GM12878 (cell line): ENCODE measurements around the gene TTC9C. TPM values are rescaled to one million over a fixed set of nuclear protein-coding genes. Genes with fewer than 3 reads are reported as not detected.

Experiments used
- ATAC-seq: fragments of 200-7000 bp; cut with Tn5 transposase; 3 replicates; pipeline ENCODE4 v1.9.1; 2020; ENCODE audit warnings: mild to moderate bottlenecking, moderate library complexity
- BruUV-seq: library from RNA; stranded (reverse); fragments of 400-500 nt; replicated peaks from 2 replicates; lab custom pipeline; 2021; lab: Mats Ljungman, UMichigan
- CTCF ChIA-PET: fragments of 300-600 bp; sonication (Branson Sonifier 250); formaldehyde crosslinking; extraction: SDS; loops from one replicate; lab custom pipeline; 2021; ENCODE audit warnings: inconsistent platforms; lab: Yijun Ruan, JAX
- POLR2A ChIA-PET: fragments of 350-600 bp; formaldehyde crosslinking; extraction: SDS; loops from one replicate; lab custom pipeline; 2021; ENCODE audit warnings: inconsistent platforms; lab: Charles Lee
- RAD21 ChIA-PET: fragments of 300-600 bp; sonication (Branson Sonifier 250); formaldehyde crosslinking; loops from one replicate; lab custom pipeline; 2023; ENCODE audit warnings: antibody characterized with exemption; ENCODE audit not compliant: unreplicated experiment; lab: Charles Lee
- SMC1A ChIA-PET: fragments of 300-600 bp; sonication (Branson Sonifier 250); formaldehyde crosslinking; loops from one replicate; lab custom pipeline; 2023; ENCODE audit not compliant: unreplicated experiment, uncharacterized antibody; lab: Charles Lee
- DNase-seq: peaks from one replicate; pipeline ENCODE4 v3.0.0-alpha.2; 2011; ENCODE audit warnings: low read depth, low spot score
- FAIRE-seq: peaks from 3 replicates; lab custom pipeline; 2011; peaks lifted over from hg19 to GRCh38; lab: Jason Lieb, UNC
- H2AFZ ChIP-seq: 2 replicates; pipeline ENCODE4 v1.6.0; 2011; ENCODE audit warnings: low read depth, low read length, control low read depth; ENCODE audit not compliant: control insufficient read depth
- H3K27ac ChIP-seq: 2 replicates; pipeline ENCODE4 v1.5.1; 2011; ENCODE audit warnings: control low read depth; ENCODE audit not compliant: control insufficient read depth, insufficient read depth
- H3K27me3 ChIP-seq, 2 experiments: replicated peaks in 1 of 2; 2 replicates each; pipeline versions ENCODE4 v1.6.0 to v1.6.1; 2011; ENCODE audit warnings: low read length in 1 of 2; ENCODE audit not compliant: control insufficient read depth in 2 of 2, insufficient read depth in 2 of 2
- H3K36me3 ChIP-seq, 2 experiments: 2 replicates each; pipeline ENCODE4 v1.5.1; 2011; ENCODE audit warnings: low read length in 1 of 2; ENCODE audit not compliant: control insufficient read depth in 2 of 2, insufficient read depth in 2 of 2
- H3K4me1 ChIP-seq: 2 replicates; pipeline ENCODE4 v1.6.1; 2011; ENCODE audit warnings: mild to moderate bottlenecking, low read length, moderate library complexity, mixed read lengths; ENCODE audit not compliant: control insufficient read depth, insufficient read depth
- H3K4me2 ChIP-seq: 2 replicates; pipeline ENCODE4 v1.6.0; 2011; ENCODE audit warnings: control low read depth; ENCODE audit not compliant: control insufficient read depth, insufficient read depth
- H3K4me3 ChIP-seq: fragments of 200-600 bp; sonication (generic); 2 replicates; pipeline ENCODE4 v1.5.1; 2016
- H3K79me2 ChIP-seq: 2 replicates; pipeline ENCODE4 v1.6.0; 2011; ENCODE audit warnings: low read length; ENCODE audit not compliant: control insufficient read depth, insufficient read depth
- H3K9ac ChIP-seq: 2 replicates; pipeline ENCODE4 v1.8.0; 2011; ENCODE audit warnings: low read length, control low read depth, mixed read lengths; ENCODE audit not compliant: control insufficient read depth, insufficient read depth
- H3K9me3 ChIP-seq: replicated peaks from 3 replicates; pipeline ENCODE4 v1.5.1; 2011; ENCODE audit warnings: mild to moderate bottlenecking, low read length; ENCODE audit not compliant: control insufficient read depth, insufficient read depth
- H4K20me1 ChIP-seq: 2 replicates; pipeline ENCODE4 v1.6.0; 2011; ENCODE audit not compliant: control insufficient read depth, insufficient read depth
- BCLAF1 ChIP-seq: fragments of 450-650 bp; IDR thresholded peaks from 2 replicates; pipeline ENCODE4 v1.6.1; 2017; ENCODE audit warnings: antibody characterized with exemption, mild to moderate bottlenecking, moderate library complexity
- CBX3 ChIP-seq: fragments of 200-600 bp; sonication (generic); IDR thresholded peaks from 2 replicates; pipeline ENCODE4 v1.6.1; 2016; ENCODE audit warnings: low read depth, borderline replicate concordance
- CBX5 ChIP-seq: sonication (generic); IDR thresholded peaks from 2 replicates; pipeline ENCODE4 v1.6.1; 2016; ENCODE audit warnings: low read depth, moderate library complexity, mild to moderate bottlenecking, inconsistent platforms
- ELK1 ChIP-seq: IDR thresholded peaks from 2 replicates; pipeline ENCODE4 v1.6.1; 2012; ENCODE audit warnings: low read depth, low read length, improper control_type of control experiment
- NR2F1 ChIP-seq: fragments of 450-650 bp; conservative IDR thresholded peaks from 2 replicates; pipeline ENCODE4 v1.6.1; 2017; ENCODE audit warnings: mild to moderate bottlenecking
- SMC3 ChIP-seq: IDR thresholded peaks from 2 replicates; pipeline ENCODE4 v1.6.1; 2011; ENCODE audit warnings: low read length, improper control_type of control experiment, borderline replicate concordance
- SUPT20H ChIP-seq: IDR thresholded peaks from 2 replicates; pipeline ENCODE4 v1.6.1; 2011; ENCODE audit warnings: low read depth, mild to moderate bottlenecking, low read length, moderate library complexity, borderline replicate concordance; ENCODE audit not compliant: control insufficient read depth
- TCF7 ChIP-seq: IDR thresholded peaks from 2 replicates; pipeline ENCODE4 v1.6.1; 2014; ENCODE audit warnings: antibody characterized with exemption, borderline replicate concordance
- WGBS: methylation state at CpG from one replicate; pipeline ENCODE4 v1.1.6; 2016; ENCODE audit warnings: low lambda C conversion rate; ENCODE audit not compliant: insufficient replicate concordance, insufficient coverage; ENCODE audit errors: missing lambda C conversion rate; 5-methylcytosine and 5-hydroxymethylcytosine counted together
- in situ Hi-C: fragments of 300-500 bp; cut with MboI; formaldehyde crosslinking; loops from 9 replicates; pipeline ENCODE4 v1.14.3; 2018; ENCODE audit warnings: mixed read lengths
- intact Hi-C: fragments of 100-400 bp; cut with micrococcal nuclease; formaldehyde crosslinking; loops from one replicate; pipeline ENCODE4 v1.14.2; 2022; ENCODE audit not compliant: unreplicated experiment
- polyA plus RNA-seq, 11 experiments: library from polyadenylated mRNA; depleted of rRNA in 4 of 11; unstranded in 6 of 11; stranded (reverse) in 5 of 11; fragments of >200 nt; fragmentation: Nextera tagmentation in 4 of 11; fragmentation: Illumina TruSeq in 1 of 11; extraction: Ambion mirVana in 4 of 11; extraction: Trizol in 1 of 11; gene quantifications; 1 replicate in 1 of 11; 2 replicates in 10 of 11; pipeline versions ENCODE4 v1.2.1 to v1.2.3, GENCODE V29; 2011 to 2016; ENCODE audit warnings: inconsistent platforms in 2 of 11, missing spikeins in 2 of 11, low read depth in 1 of 11
- total RNA-seq, 4 experiments: library from RNA; depleted of rRNA in 3 of 4; stranded (reverse); fragments of >200 nt in 3 of 4; fragmentation: Illumina TruSeq in 1 of 4; extraction: Trizol in 1 of 4; gene quantifications; 2 replicates each; pipeline versions ENCODE4 v1.2.1 to v1.2.3, GENCODE V29; 2013 to 2021

The TTC9C gene
- total and polyA plus RNA-seq, 10 of the 15 experiments (the other 5 are each of a cell fraction or from before 2014, with no cell fraction given) = 42.0 to 72.3 (median 50.4) TPM

- peak overlapping the region; percentile 88 for H3K27ac ChIP-seq
- POLR2A ChIA-PET = interaction anchor here (0.6 to 7.6 kb wide), 14 partner anchors 19 to 147 kb away, joined by 4 to 79 read pairs (median 5); partner anchors contain the start of genes B3GAT3, C11orf98, CSKMT and HNRNPUL2
- BruUV-seq = no TSS peak
- no peak for ATAC-seq
- WGBS = 85% methylated on average over 5 of the region's 5 CpGs
- H3K4me2 ChIP-seq = peak overlapping the region; percentile 98
- RAD21 ChIA-PET = interaction anchor here (1.0 to 1.7 kb wide), 4 partner anchors 43 to 78 kb away, joined by 3 to 8 read pairs (median 6); partner anchors contain the start of genes C11orf98, CSKMT and ZBTB3
- H3K9ac ChIP-seq = peak overlapping the region; percentile 90
- TF ChIP-seq CBX5 (no peak), SUPT20H (no peak), ELK1 (no peak), NR2F1 (no peak), SMC3 (no peak), CBX3 (no peak), BCLAF1 (no peak), TCF7 (no peak)
- TF ChIP-seq, all 136 proteins: peak for 0
- no peak for FAIRE-seq
- Histone ChIP-seq H4K20me1 (no peaks in the 10 kb centered on the region), H3K36me3 (peaks cover 12 to 17% of the 10 kb centered on the region in 2 experiments), H3K27me3 (no peaks in the 10 kb centered on the region), H2AFZ (no peak overlapping the region), H3K9me3 (no peaks in the 10 kb centered on the region), H3K79me2 (no peaks in the 10 kb centered on the region), H3K4me1 (peaks cover 35% of the 10 kb centered on the region), H3K4me3 (peak overlapping the region; percentile 83; the same call in 1 of the 2 replicates)
- ChIA-PET SMC1A (interaction anchor here (0.9 to 5.3 kb wide), 5 partner anchors 16 to 151 kb away, joined by 3 to 26 read pairs (median 3); partner anchors contain the start of genes HNRNPUL2 and TTC9C), CTCF (interaction anchor here (0.8 to 5.0 kb wide), 6 partner anchors 14 to 61 kb away, joined by 3 to 21 read pairs (median 4); partner anchors contain the start of gene ZBTB3)
- in situ Hi-C loops = no loop called here
- no peak for DNase-seq
- intact Hi-C loops = loop anchor here (5.0 kb wide), 1 partner anchor 106 kb away; the partner anchor contains the start of gene MTA2
Observed at GRCh38 chr11:62708392-62708791, 19.9 kb upstream of the TTC9C start.
